ENCODE data around the gene KRT27.
"Not testable (repeated sequence)": the region's sequence is repeated elsewhere in the genome, so short reads cannot be mapped to it uniquely, and the experiment has no call there.

The KRT27 gene

GRCh38 chr17:40782450-40782849 lies at the start of gene KRT27:
KRT27 (minus strand) TSS chr17:40782550; CDS start chr17:40782493, 57 bp downstream.
- DNase-seq = no peak

GRCh38 chr17:40830085-40830776 lies 47.9 kb upstream of the KRT27 start:
- DNase-seq = no peak

- no peak for DNase-seq
Measured at GRCh38 chr17:40828454-40829044, 46.2 kb upstream of the KRT27 start.

GRCh38 chr17:40827746-40828453 lies 45.5 kb upstream of the KRT27 start:
- peak; percentile 47 for DNase-seq

- DNase-seq = no peak
Measured at GRCh38 chr17:40825599-40825998, 43.2 kb upstream of the KRT27 start.

GRCh38 chr17:40824015-40824832 lies 41.9 kb upstream of the KRT27 start:
- no peak for DNase-seq

- DNase-seq = peak; percentile 7
Measured at GRCh38 chr17:40822132-40822812, 39.9 kb upstream of the KRT27 start, which contains the start of gene KRT10. KRT10 (minus strand) TSS chr17:40822614; CDS start chr17:40822585, 29 bp downstream.

- DNase-seq = no peak
Measured at GRCh38 chr17:40821536-40821935, 39.2 kb upstream of the KRT27 start.

GRCh38 chr17:40820228-40820838 lies 38.0 kb upstream of the KRT27 start:
- no peak for DNase-seq

- DNase-seq = peak; percentile 6
Measured at GRCh38 chr17:40819528-40820125, 37.3 kb upstream of the KRT27 start.

GRCh38 chr17:40818733-40819527 lies 36.6 kb upstream of the KRT27 start:
- DNase-seq = peak; percentile 93

- peak; percentile 14 for DNase-seq
Measured at GRCh38 chr17:40818343-40818732, 36.0 kb upstream of the KRT27 start.

GRCh38 chr17:40817103-40817682 lies 34.8 kb upstream of the KRT27 start:
- no peak for DNase-seq

GRCh38 chr17:40816569-40816968 lies 34.2 kb upstream of the KRT27 start:
- no peak for DNase-seq

GRCh38 chr17:40815381-40815780 lies 33.0 kb upstream of the KRT27 start:
- no peak for DNase-seq

- DNase-seq = not testable (repeated sequence)
Measured at GRCh38 chr17:40814657-40815056, 32.3 kb upstream of the KRT27 start.

GRCh38 chr17:40813804-40814203 lies 31.5 kb upstream of the KRT27 start:
- DNase-seq = no peak

- DNase-seq = no peak
Measured at GRCh38 chr17:40812639-40813038, 30.3 kb upstream of the KRT27 start.

- DNase-seq = no peak
Measured at GRCh38 chr17:40810494-40810893, 28.1 kb upstream of the KRT27 start.

GRCh38 chr17:40809721-40810421 lies 27.5 kb upstream of the KRT27 start:
- no peak for DNase-seq

Measured in hematopoietic multipotent progenitor cell treated with erythropoietin and hydrocortisone succinate and interleukin-3 and kit ligand, for 4 days (in vitro differentiated cells).